ENCODE results near the gene TCAP.

DNA sequence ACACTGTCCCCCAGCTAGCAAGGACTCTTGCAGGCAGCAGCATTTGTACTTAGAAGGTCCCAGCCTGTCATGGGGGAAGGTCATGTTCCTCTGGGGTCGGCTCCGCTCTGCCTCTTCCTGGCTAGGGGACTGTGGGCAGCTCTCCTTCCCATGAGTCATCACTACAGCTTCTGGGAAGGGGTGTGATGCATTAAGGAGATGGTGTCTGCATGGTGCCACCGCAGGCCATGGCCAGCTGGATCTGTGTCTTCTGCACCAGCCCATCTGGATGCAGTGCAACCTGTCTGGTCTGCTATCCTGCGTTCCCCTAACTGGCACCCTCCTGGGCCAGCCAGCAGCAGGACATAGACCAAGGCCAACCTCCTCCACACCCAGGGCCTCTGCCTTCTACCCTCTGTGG, 21.9 kb upstream of the TCAP start:
- TF ChIP-seq POLR2A (IDR thresholded peaks at IDR 0.05; ENCODE audit: extremely low read depth, insufficient read length) (no peak), MYC (IDR thresholded peaks at IDR 0.05; ENCODE audit: low read depth, low read length) (no peak)
- TF ChIP-seq, protein P1, sequence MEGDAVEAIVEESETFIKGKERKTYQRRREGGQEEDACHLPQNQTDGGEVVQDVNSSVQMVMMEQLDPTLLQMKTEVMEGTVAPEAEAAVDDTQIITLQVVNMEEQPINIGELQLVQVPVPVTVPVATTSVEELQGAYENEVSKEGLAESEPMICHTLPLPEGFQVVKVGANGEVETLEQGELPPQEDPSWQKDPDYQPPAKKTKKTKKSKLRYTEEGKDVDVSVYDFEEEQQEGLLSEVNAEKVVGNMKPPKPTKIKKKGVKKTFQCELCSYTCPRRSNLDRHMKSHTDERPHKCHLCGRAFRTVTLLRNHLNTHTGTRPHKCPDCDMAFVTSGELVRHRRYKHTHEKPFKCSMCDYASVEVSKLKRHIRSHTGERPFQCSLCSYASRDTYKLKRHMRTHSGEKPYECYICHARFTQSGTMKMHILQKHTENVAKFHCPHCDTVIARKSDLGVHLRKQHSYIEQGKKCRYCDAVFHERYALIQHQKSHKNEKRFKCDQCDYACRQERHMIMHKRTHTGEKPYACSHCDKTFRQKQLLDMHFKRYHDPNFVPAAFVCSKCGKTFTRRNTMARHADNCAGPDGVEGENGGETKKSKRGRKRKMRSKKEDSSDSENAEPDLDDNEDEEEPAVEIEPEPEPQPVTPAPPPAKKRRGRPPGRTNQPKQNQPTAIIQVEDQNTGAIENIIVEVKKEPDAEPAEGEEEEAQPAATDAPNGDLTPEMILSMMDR (IDR thresholded peaks at IDR 0.05; ENCODE audit: low read depth, low read length) = no peak
- TF ChIP-seq, protein P2, sequence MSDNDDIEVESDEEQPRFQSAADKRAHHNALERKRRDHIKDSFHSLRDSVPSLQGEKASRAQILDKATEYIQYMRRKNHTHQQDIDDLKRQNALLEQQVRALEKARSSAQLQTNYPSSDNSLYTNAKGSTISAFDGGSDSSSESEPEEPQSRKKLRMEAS (IDR thresholded peaks at IDR 0.05; ENCODE audit: low read depth, low read length) = no peak

All from NB4 (cell line).